HG02610 (cell line): ENCODE results near the gene PLCB1.

Source experiments
- ATAC-seq: cut with Tn5 transposase; IDR thresholded peaks from one replicate; pipeline ENCODE4 v1.9.1; 2021; ENCODE audit warnings: mild to moderate bottlenecking, moderate library complexity; ENCODE audit not compliant: unreplicated experiment

Gene PLCB1

GRCh38 chr20:8394308-8394945 lies 262.4 kb downstream of the PLCB1 start:
- peak; percentile 91 for ATAC-seq

- no peak for ATAC-seq
These were observed 263.9 kb downstream of the PLCB1 start for GRCh38 chr20:8395956-8396355.

GRCh38 chr20:8398263-8399051 lies 266.4 kb downstream of the PLCB1 start:
- no peak for ATAC-seq

- ATAC-seq: peak; percentile 98
These were observed 267.9 kb downstream of the PLCB1 start for GRCh38 chr20:8399947-8400346.

- no peak for ATAC-seq
These were observed 268.4 kb downstream of the PLCB1 start for GRCh38 chr20:8400486-8400885.

GRCh38 chr20:8401556-8401955 lies 269.5 kb downstream of the PLCB1 start:
- no peak for ATAC-seq

- ATAC-seq: no peak
These were observed 270.7 kb downstream of the PLCB1 start for GRCh38 chr20:8402798-8403197.

GRCh38 chr20:8404912-8405635 lies 273.0 kb downstream of the PLCB1 start:
- peak; percentile 40 for ATAC-seq

GRCh38 chr20:8406391-8406790 lies 274.3 kb downstream of the PLCB1 start:
- ATAC-seq: no peak

GRCh38 chr20:8408587-8409307 lies 276.7 kb downstream of the PLCB1 start:
- no peak for ATAC-seq

- no peak for ATAC-seq
These were observed 281.6 kb downstream of the PLCB1 start for GRCh38 chr20:8413691-8414090.

- ATAC-seq: no peak
These were observed 282.7 kb downstream of the PLCB1 start for GRCh38 chr20:8414586-8415274.

GRCh38 chr20:8421981-8422380 lies 289.9 kb downstream of the PLCB1 start:
- no peak for ATAC-seq

- no peak for ATAC-seq
These were observed 291.4 kb downstream of the PLCB1 start for GRCh38 chr20:8423482-8423881.

GRCh38 chr20:8424010-8424409 lies 291.9 kb downstream of the PLCB1 start:
- ATAC-seq: no peak

GRCh38 chr20:8425016-8425415 lies 292.9 kb downstream of the PLCB1 start:
- ATAC-seq: no peak

- no peak for ATAC-seq
These were observed 293.7 kb downstream of the PLCB1 start for GRCh38 chr20:8425802-8426201.

- ATAC-seq: no peak
These were observed 295.5 kb downstream of the PLCB1 start for GRCh38 chr20:8427419-8428040.

- ATAC-seq: no peak
These were observed 296.9 kb downstream of the PLCB1 start for GRCh38 chr20:8428988-8429387.
